ENCODE measurements around the gene GRID1.
"Not testable (repeated sequence)": the region's sequence is repeated elsewhere in the genome, so short reads cannot be mapped to it uniquely, and the experiment has no call there.

The GRID1 gene

GRCh38 chr10:86098187-86098881 lies 268.3 kb downstream of the GRID1 start:
- DNase-seq, result no peak

- DNase-seq, result not testable (repeated sequence)
These were observed 271.5 kb downstream of the GRID1 start for GRCh38 chr10:86095061-86095460.

- not testable (repeated sequence) for DNase-seq
These were observed 274.3 kb downstream of the GRID1 start for GRCh38 chr10:86092311-86092710.

- no peak for DNase-seq
These were observed 275.4 kb downstream of the GRID1 start for GRCh38 chr10:86091216-86091615.

DNA sequence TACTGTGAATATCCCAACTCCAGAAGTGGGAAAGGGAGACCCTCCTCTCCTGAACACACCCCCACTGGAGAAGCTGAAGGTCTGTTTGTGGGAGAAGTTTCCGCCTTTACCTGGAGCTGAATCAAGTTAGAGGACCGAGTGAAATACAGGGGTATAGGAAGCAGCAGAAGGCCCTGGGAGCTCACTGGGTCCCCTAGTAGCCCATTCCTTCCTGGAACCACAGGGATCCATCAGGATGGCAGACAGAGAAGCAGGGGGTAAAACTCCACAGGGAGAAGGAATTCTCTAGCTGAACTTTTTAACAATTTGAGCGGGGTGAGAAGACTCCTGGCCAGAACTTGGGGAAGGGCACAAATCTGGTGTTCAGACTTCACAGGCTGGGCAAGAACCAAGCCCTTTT lies 275.8 kb downstream of the GRID1 start:
- no peak for DNase-seq

- DNase-seq, result no peak
These were observed 278.9 kb downstream of the GRID1 start for GRCh38 chr10:86087716-86088115.

- DNase-seq, result no peak
These were observed 280.2 kb downstream of the GRID1 start for GRCh38 chr10:86086418-86086817.

- DNase-seq, result no peak
These were observed 280.9 kb downstream of the GRID1 start for GRCh38 chr10:86085686-86086085.

DNA sequence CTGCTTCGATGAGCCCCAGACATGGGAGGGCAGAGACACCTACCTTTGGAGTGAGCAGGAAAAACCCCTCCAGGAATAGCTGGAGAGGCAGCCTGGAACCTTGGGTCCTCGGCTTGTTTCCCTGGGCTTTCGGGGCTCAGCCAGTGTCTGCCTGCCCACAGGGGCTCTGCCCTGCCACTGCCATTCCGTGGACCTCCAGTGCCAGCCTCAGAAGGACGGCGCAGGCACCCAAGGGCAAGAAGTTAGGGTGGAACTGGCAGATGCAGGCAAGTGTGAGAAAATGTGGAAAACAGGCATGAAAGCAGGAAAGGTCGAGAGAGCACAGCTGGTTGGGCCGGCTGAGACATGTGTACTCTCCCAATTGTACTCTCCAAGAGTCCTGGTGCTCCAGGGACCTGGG lies 281.5 kb downstream of the GRID1 start:
- DNase-seq, result no peak

DNA sequence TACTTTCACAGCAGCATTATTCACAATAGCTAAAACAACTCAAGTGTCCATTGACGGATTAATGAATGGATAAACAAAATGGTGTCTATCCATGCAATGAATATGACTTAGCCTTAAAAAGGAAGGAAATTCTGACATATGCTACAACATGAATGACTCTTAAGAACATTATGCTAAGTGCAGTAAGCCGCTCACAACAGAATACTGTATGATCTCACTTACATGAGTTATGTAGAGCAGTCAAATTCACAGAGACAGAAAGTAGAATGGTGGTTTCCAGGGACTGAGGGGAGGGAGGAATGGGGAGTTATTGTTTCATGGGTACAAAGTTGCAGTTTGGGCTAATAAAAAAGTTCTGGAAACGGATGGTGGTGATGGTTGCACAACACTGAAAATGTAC lies 282.0 kb downstream of the GRID1 start:
- DNase-seq, result no peak

DNA sequence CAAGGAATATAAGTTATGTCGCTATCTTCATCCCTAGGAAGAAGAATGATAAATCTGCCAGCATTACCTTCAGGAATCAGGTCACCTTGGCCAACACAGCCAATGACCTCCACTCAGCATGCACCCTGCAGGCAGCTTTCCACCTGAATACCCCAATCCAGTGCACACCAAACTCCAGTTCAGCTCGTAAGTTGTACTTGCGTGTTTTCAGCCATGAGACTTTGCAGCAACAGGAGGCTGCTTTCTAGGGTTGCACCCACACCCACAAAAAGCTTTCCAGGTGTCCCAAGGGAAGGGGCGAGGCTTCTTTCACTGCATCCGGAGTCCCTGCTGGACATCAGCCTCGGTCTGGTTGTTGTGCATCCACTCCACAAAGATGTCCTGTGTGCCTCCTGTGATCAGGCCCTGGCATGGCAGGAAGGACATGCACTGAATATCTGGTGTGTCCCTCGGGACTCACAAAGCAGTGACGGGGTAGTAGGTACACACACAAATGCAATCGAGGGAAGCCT lies 282.9 kb downstream of the GRID1 start:
- no peak for DNase-seq

DNA sequence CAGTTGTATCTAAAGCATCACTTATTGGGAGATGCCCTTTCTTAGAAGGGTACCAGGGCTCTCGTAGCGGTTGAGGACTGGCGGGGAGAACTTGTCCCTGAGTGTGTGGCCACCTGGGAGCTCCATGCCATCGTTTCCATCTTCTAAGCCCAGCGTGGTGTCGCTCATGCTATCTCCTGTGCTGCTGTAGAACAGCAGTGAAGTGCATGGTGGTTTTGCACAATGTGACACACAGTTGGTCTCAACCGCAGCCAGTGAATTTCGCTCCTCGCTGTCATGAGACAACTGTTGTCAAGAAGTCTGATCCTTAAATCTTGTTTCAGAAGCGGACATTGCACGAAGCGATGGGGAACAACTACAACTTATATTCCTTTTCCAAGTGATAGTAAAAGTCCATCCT lies 283.4 kb downstream of the GRID1 start:
- no peak for DNase-seq

DNA sequence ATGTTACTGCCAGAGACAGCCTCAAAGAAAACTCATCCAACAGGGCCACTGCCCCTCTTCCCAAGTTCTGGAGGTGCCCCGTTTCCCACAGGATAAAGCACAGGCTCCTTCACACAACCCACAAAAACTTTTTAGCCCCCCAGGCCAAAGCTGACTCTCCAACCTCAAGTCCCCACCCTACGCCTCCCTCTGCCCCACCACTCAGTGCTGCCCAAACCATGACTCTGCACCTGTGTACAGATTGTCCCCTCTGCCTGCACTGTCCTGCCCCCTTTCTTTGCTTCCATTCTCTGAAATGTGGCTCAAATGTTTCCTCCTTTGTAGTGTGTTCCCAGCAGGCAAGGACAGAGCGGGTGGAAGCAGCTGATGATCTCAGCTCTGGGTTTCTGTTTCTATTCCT lies 284.0 kb downstream of the GRID1 start:
- DNase-seq, result no peak

GRCh38 chr10:86079088-86079487 lies 287.5 kb downstream of the GRID1 start:
- no peak for DNase-seq

DNA sequence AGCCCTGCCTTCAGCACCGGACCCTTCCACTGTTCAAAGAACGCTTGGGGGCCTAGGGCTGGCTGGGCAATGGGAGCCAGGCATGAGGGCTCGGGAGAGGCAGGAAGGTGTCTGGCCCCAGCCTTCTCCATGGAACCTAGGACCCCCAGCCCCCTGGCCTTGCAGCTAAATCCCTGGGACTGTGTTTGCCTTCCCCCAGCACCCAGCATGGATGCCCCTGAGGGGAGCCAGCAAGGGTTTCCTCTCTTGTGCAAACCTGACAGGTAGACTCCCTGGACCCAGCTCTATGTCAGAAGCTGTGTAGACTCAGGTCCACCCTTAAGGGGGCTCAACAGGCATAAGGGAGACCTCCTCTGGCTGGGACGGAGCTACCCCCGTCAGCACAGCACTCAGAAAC lies 288.0 kb downstream of the GRID1 start:
- no peak for DNase-seq

- no peak for DNase-seq
These were observed 288.5 kb downstream of the GRID1 start for GRCh38 chr10:86077871-86078638.

DNA sequence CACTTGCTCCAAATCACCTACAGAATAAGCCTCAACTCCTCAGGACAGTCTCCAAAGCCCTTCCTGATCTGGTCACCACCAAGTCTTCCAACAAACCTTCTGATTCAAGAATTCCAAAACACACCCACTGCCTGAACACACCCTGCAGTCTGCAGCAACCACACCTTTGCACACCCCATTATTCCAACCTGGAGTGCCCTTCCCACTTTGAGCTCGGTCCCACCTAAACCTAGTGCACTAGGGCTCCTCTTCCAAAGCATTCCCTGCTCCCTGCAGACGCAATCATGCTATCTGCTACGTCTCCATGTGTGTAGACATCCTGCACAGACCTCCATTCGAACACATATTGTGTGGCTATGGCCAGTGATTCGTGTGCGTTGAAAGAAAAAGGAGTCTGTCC lies 289.3 kb downstream of the GRID1 start:
- DNase-seq, result no peak

GRCh38 chr10:86076497-86076896 lies 290.1 kb downstream of the GRID1 start:
- not testable (repeated sequence) for DNase-seq

DNA sequence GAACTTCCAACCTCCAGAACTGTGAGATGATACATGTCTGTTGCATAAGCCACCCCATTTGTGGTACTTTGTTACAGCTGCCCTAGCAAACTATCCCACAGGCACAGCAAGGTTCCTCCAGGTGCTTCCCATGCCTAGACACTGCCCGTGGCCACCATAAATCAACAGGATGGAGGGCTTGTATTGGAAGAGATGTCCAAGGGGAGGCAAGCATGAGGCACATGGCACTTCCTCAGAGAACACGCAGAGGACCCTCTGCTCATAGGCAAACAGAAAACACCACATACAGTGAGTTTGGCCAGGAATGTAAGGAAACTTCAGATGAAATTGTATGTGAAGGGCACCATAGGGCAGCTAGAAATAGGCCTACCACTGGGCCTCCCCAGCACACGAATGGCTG lies 291.1 kb downstream of the GRID1 start:
- no peak for DNase-seq

GRCh38 chr10:86074294-86074693 lies 292.3 kb downstream of the GRID1 start:
- no peak for DNase-seq

DNA sequence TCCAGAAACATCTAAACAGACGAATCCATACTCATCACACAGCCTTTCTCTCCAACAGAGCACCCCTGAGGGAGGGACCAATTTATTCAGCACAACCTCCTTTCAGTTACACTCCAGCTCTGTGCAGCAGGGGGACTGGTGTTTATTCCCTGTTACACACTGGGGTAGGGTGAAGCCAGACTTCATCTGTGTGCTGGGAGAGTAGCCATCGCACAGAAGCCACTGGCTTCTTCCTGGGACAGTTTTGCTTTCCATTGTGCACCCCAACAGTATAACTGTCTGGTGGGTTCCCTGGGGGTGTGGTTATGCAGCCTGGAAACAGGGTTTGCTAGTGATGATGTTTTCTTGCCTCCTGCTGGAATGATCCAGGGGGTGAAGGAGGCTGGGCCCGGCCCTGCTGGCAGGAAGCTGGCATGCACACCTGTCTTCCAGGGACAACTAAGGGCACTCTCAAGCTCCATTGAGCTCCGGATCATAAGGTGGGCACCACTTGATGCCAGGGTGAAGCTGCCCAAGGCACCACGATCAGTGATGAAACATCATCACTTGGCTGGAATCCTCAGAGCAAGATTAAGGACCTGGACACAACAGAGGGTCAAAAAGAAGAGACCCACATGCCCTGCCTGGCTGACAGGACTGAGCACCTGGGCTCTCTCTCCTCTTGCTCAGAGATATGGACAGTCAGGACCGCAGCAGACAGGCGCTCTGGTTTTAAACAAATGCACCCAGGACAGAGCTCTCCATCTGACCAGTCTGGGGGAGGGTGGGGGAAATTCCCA lies 293.2 kb downstream of the GRID1 start:
- DNase-seq, result no peak

GRCh38 chr10:86072413-86072812 lies 294.2 kb downstream of the GRID1 start:
- no peak for DNase-seq

GRCh38 chr10:86071758-86072157 lies 294.8 kb downstream of the GRID1 start:
- DNase-seq, result no peak

GRCh38 chr10:86071145-86071544 lies 295.4 kb downstream of the GRID1 start:
- no peak for DNase-seq
